Osteocyte (in vitro differentiated cells): ENCODE data around the gene KCNK2. TPM values are rescaled to one million over a fixed set of nuclear protein-coding genes. Genes with fewer than 3 reads are reported as not detected.

ENCODE experiments used
- DNase-seq: peaks from one replicate; pipeline ENCODE4 v3.0.0; 2021; ENCODE audit warnings: mixed read lengths; ENCODE audit not compliant: unreplicated experiment; ENCODE audit errors: extremely low spot score
- H3K27ac Mint-ChIP-seq: one replicate; pipeline ENCODE4 v1.8.0; 2021; ENCODE audit warnings: mild to moderate bottlenecking, mixed read lengths; ENCODE audit not compliant: unreplicated experiment
- H3K27me3 Mint-ChIP-seq: one replicate; pipeline ENCODE4 v1.8.0; 2021; ENCODE audit warnings: mixed read lengths; ENCODE audit not compliant: unreplicated experiment
- H3K36me3 Mint-ChIP-seq: one replicate; pipeline ENCODE4 v1.8.0; 2021; ENCODE audit warnings: mixed read lengths; ENCODE audit not compliant: unreplicated experiment
- H3K4me1 Mint-ChIP-seq: one replicate; pipeline ENCODE4 v1.8.0; 2021; ENCODE audit warnings: mixed read lengths; ENCODE audit not compliant: unreplicated experiment
- H3K4me3 Mint-ChIP-seq: one replicate; pipeline ENCODE4 v1.8.0; 2021; ENCODE audit warnings: mild to moderate bottlenecking, moderate library complexity, mixed read lengths; ENCODE audit not compliant: unreplicated experiment
- H3K9me3 Mint-ChIP-seq: one replicate; pipeline ENCODE4 v1.8.0; 2021; ENCODE audit warnings: mixed read lengths; ENCODE audit not compliant: unreplicated experiment
- total RNA-seq: library from RNA; stranded (reverse); gene quantifications from 2 replicates; pipeline ENCODE4 v1.2.1, GENCODE V29; 2021
- TF ChIP-seq, protein P1 (sequence below): fragments of 200-600 bp; sonication (generic); IDR thresholded peaks from 2 replicates; pipeline ENCODE4 v1.5.0; 2021; ENCODE audit warnings: antibody characterized with exemption, mild to moderate bottlenecking, moderate library complexity

KCNK2 gene
- total RNA-seq, 1 donor from 2014 or later, result not detected

DNA sequence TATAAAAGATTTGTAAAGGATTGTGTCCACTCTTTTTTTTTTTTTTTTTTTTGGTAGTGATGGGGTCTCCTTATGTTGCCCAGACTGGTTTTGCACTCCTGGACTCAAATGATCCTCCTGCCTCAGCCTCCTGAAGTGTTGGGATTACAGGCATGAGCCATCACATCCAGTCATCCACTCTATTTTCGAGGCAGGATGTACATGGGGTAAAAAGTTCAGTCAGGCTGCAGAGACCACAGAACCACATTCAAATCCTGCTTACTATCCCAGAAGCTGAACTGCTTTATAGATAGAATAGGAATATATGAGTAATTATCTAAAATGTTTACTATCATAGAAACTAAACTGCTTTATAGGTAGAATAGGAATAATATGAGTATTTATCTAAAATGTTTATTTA lies 26.0 kb upstream of the KCNK2 start:
- peaks cover 3% of the 10 kb centered on the region for H3K27me3 Mint-ChIP-seq
- H3K4me3 Mint-ChIP-seq, result no peak overlapping the region
- TF ChIP-seq, protein P1, sequence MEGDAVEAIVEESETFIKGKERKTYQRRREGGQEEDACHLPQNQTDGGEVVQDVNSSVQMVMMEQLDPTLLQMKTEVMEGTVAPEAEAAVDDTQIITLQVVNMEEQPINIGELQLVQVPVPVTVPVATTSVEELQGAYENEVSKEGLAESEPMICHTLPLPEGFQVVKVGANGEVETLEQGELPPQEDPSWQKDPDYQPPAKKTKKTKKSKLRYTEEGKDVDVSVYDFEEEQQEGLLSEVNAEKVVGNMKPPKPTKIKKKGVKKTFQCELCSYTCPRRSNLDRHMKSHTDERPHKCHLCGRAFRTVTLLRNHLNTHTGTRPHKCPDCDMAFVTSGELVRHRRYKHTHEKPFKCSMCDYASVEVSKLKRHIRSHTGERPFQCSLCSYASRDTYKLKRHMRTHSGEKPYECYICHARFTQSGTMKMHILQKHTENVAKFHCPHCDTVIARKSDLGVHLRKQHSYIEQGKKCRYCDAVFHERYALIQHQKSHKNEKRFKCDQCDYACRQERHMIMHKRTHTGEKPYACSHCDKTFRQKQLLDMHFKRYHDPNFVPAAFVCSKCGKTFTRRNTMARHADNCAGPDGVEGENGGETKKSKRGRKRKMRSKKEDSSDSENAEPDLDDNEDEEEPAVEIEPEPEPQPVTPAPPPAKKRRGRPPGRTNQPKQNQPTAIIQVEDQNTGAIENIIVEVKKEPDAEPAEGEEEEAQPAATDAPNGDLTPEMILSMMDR, result no peak
- DNase-seq, result no peak
- no peaks in the 10 kb centered on the region for H3K4me1 Mint-ChIP-seq
- no peak overlapping the region for H3K27ac Mint-ChIP-seq
- no peaks in the 10 kb centered on the region for H3K36me3 Mint-ChIP-seq
- no peaks in the 10 kb centered on the region for H3K9me3 Mint-ChIP-seq

DNA sequence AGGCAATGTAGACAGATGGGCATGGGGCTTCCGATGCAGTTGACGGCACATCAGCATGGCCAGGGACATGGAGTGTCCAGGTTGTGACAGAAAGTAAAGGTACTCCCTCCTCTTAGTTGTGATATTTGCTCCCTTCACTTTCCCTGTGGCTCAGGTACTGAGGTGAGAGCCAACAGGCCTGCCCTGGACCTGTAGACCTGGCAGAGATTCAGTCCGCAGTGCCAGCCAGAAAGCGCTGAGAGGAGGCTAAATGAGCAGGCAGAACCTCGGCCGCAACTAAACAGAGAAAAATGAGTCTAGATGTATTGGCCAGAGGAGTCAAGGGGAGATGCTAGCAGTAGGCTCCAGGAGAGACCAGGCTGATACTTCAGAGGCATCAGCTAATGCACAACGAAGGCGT lies 22.6 kb upstream of the KCNK2 start:
- H3K36me3 Mint-ChIP-seq, result no peaks in the 10 kb centered on the region
- H3K9me3 Mint-ChIP-seq, result no peaks in the 10 kb centered on the region
- no peaks in the 10 kb centered on the region for H3K4me1 Mint-ChIP-seq
- no peak for DNase-seq
- H3K4me3 Mint-ChIP-seq, result no peak overlapping the region
- H3K27ac Mint-ChIP-seq, result no peak overlapping the region
- TF ChIP-seq, protein P1, result no peak
- H3K27me3 Mint-ChIP-seq, result peaks cover 3% of the 10 kb centered on the region

DNA sequence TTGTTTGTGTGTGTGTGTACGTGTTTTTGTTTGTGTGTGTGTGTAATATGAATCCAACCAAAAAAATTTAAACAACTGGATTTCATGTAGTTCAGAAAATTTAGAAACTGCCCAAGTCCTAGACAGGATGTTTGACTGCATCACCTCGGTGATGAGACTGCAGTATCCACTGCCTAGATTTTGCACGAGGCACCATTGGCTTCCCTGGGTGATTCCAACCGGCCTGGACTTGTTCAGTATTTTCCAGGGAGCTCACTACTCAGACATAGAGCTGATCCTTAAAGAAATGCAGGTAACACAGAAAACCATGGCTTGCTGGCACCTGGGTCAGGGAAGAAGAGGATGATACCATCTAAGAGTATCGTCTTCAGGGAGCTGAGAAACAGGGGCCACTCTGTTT lies 18.2 kb upstream of the KCNK2 start:
- Mint-ChIP-seq H3K4me3 (no peak overlapping the region), H3K27ac (no peak overlapping the region), H3K4me1 (no peaks in the 10 kb centered on the region), H3K9me3 (no peaks in the 10 kb centered on the region), H3K36me3 (no peaks in the 10 kb centered on the region), H3K27me3 (peaks cover 10% of the 10 kb centered on the region)
- DNase-seq, result no peak
- TF ChIP-seq, protein P1, result no peak

DNA sequence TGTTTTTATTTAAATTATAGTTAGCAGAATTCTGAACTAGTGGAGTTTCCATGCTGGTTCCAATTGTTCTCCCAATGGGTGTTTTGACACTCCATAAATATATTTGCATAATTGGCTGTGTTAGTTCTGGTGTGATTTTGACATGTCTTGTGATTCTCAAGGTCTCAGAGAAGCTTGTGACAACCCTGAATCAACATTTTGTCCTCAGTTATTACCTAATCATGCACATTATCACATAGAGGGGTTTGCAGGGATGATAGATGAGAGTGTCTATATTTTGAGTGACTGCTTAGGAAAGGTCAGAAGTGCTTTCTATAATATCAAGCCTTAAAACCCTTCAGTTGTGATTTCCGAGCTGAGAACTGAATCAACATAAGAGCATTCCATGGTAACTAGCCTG lies 11.5 kb upstream of the KCNK2 start:
- no peaks in the 10 kb centered on the region for H3K36me3 Mint-ChIP-seq
- H3K9me3 Mint-ChIP-seq, result no peaks in the 10 kb centered on the region
- no peaks in the 10 kb centered on the region for H3K4me1 Mint-ChIP-seq
- no peak overlapping the region for H3K4me3 Mint-ChIP-seq
- no peak overlapping the region for H3K27ac Mint-ChIP-seq
- H3K27me3 Mint-ChIP-seq, result peaks cover 19% of the 10 kb centered on the region
- TF ChIP-seq, protein P1, result no peak
- no peak for DNase-seq

DNA sequence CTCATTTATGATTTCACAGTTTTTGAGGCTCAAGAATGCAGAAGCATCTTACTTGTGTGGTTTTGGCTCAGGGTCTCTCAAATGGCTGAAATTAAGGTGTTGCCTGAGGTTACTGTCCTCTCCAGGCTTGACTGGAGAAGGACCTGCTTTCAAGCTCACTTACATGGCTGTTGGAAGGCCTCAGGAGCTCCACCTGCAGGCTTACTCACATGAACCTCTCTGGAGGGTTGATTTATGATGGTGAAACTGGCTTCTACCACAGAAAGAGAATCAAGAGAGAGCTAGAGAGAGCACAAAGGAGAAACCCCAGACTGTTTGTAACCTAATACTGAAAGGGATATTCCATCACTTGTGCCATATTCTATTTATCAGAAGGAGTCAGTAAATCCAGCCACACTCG lies 6.2 kb upstream of the KCNK2 start:
- DNase-seq, result no peak
- no peaks in the 10 kb centered on the region for H3K9me3 Mint-ChIP-seq
- no peaks in the 10 kb centered on the region for H3K4me1 Mint-ChIP-seq
- H3K27me3 Mint-ChIP-seq, result peaks cover 38% of the 10 kb centered on the region
- H3K36me3 Mint-ChIP-seq, result no peaks in the 10 kb centered on the region
- no peak overlapping the region for H3K4me3 Mint-ChIP-seq
- H3K27ac Mint-ChIP-seq, result no peak overlapping the region
- TF ChIP-seq, protein P1, result peak; percentile 38
